HCT116 (cell line): ENCODE measurements around the gene ASGR2. TPM values are rescaled to one million over a fixed set of nuclear protein-coding genes. Genes with fewer than 3 reads are reported as not detected.

Source experiments
- ATAC-seq: fragments of 200-7000 bp; cut with Tn5 transposase; 2 replicates; pipeline ENCODE4 v1.9.1; 2020; ENCODE audit warnings: mild to moderate bottlenecking, moderate library complexity
- BruUV-seq: library from RNA; stranded (reverse); fragments of 400-500 nt; replicated peaks from 2 replicates; lab custom pipeline; 2021; lab: Mats Ljungman, UMichigan
- CTCF ChIA-PET: fragments of 300-600 bp; sonication (Branson Sonifier 250); formaldehyde crosslinking; loops from one replicate; lab custom pipeline; 2021; ENCODE audit warnings: antibody characterized with exemption; lab: Charles Lee
- POLR2A ChIA-PET: fragments of 300-600, 350-600 bp; sonication (Branson Sonifier 250); formaldehyde crosslinking; loops from one replicate; lab custom pipeline; 2021; ENCODE audit warnings: antibody characterized with exemption; lab: Charles Lee
- RAD21 ChIA-PET, 2 experiments: fragments of 300-600 bp; sonication (Branson Sonifier 250); formaldehyde crosslinking; loops; one replicate each; lab custom pipeline; 2023; ENCODE audit warnings: low total read pairs in 2 of 2; ENCODE audit not compliant: uncharacterized antibody in 2 of 2, unreplicated experiment in 2 of 2, low non-redundant PET in 1 of 2; lab: Charles Lee
- DNase-seq: peaks from one replicate; pipeline ENCODE4 v3.0.0-alpha.2; 2010; ENCODE audit warnings: low read depth, low spot score
- H2AFZ ChIP-seq: fragments of 200-600 bp; shearing (Covaris generic), sonication (generic); 2 replicates; pipeline ENCODE4 v1.6.1; 2017; ENCODE audit warnings: low read depth, mixed run types, mixed read lengths, antibody characterized with exemption, low read length; ENCODE audit not compliant: poor library complexity, severe bottlenecking
- H3K27ac ChIP-seq: 2 replicates; pipeline ENCODE4 v1.5.1; 2012; ENCODE audit warnings: low read depth, low read length
- H3K27me3 ChIP-seq: fragments of 200-600 bp; sonication (generic); 2 replicates; pipeline ENCODE4 v1.6.1; 2016; ENCODE audit warnings: mixed run types, low read length, mixed read lengths; ENCODE audit not compliant: insufficient read depth
- H3K36me3 ChIP-seq, 2 experiments: fragments of 200-500 bp in 1 of 2; fragments of 200-600 bp in 1 of 2; sonication (Bioruptor generic) in 1 of 2; sonication (generic) in 1 of 2; 2 replicates each; pipeline versions ENCODE4 v1.5.1 to v1.6.1; 2014 to 2016; ENCODE audit warnings: low read length in 2 of 2, inconsistent platforms in 1 of 2, mixed read lengths in 1 of 2, mixed run types in 1 of 2; ENCODE audit not compliant: insufficient read depth in 2 of 2, control insufficient read depth in 1 of 2
- H3K4me1 ChIP-seq, 2 experiments: fragments of 200-600 bp in 1 of 2; sonication (generic) in 1 of 2; 2 replicates each; pipeline versions ENCODE4 v1.5.1 to v1.6.1; 2012 to 2017; ENCODE audit warnings: low read length in 2 of 2, inconsistent platforms in 1 of 2, mild to moderate bottlenecking in 1 of 2, mixed read lengths in 1 of 2, mixed run types in 1 of 2, moderate library complexity in 1 of 2; ENCODE audit not compliant: insufficient read depth in 2 of 2, control insufficient read depth in 1 of 2
- H3K4me2 ChIP-seq: fragments of 200-600 bp; sonication (generic); 2 replicates; pipeline ENCODE4 v1.6.1; 2017; ENCODE audit warnings: mixed run types, low read length, mixed read lengths
- H3K4me3 ChIP-seq, 2 experiments: fragments of 200-600 bp in 1 of 2; sonication (generic) in 1 of 2; replicated peaks in 1 of 2; 2 replicates each; pipeline ENCODE4 v1.5.1; 2011 to 2016; ENCODE audit warnings: low read length in 2 of 2, control low read depth in 1 of 2, low read depth in 1 of 2, mild to moderate bottlenecking in 1 of 2, mixed read lengths in 1 of 2, mixed run types in 1 of 2
- H3K79me2 ChIP-seq: fragments of 200-600 bp; sonication (generic); 2 replicates; pipeline ENCODE4 v1.6.1; 2017; ENCODE audit warnings: mild to moderate bottlenecking, mixed run types, low read length, moderate library complexity, mixed read lengths; ENCODE audit not compliant: insufficient read depth
- H3K9ac ChIP-seq: fragments of 200-600 bp; sonication (generic); 2 replicates; pipeline ENCODE4 v1.6.1; 2016; ENCODE audit warnings: low read length, mixed read lengths
- H3K9me2 ChIP-seq: fragments of 200-600 bp; sonication (generic), shearing (Covaris generic); 2 replicates; pipeline ENCODE4 v1.6.1; 2017; ENCODE audit warnings: mixed run types, mild to moderate bottlenecking, moderate library complexity; ENCODE audit not compliant: insufficient read depth
- H3K9me3 ChIP-seq, 2 experiments: fragments of 200-500 bp in 1 of 2; fragments of 200-600 bp in 1 of 2; sonication (Bioruptor generic) in 1 of 2; sonication (generic) in 1 of 2; 2 replicates each; pipeline ENCODE4 v1.6.1; 2014 to 2017; ENCODE audit warnings: low read length in 2 of 2, mixed read lengths in 2 of 2, inconsistent platforms in 1 of 2, low read depth in 1 of 2, mild to moderate bottlenecking in 1 of 2, mixed run types in 1 of 2, moderate library complexity in 1 of 2; ENCODE audit not compliant: control insufficient read depth in 1 of 2, insufficient read depth in 1 of 2
- H4K20me1 ChIP-seq: fragments of 200-600 bp; sonication (generic), shearing (Covaris generic); 2 replicates; pipeline ENCODE4 v1.6.1; 2017; ENCODE audit warnings: mixed run types, mild to moderate bottlenecking, moderate library complexity; ENCODE audit not compliant: insufficient read depth
- CBX3 ChIP-seq: IDR thresholded peaks from 2 replicates; pipeline ENCODE4 v1.6.1; 2012; ENCODE audit warnings: low read depth
- CEBPB ChIP-seq: IDR thresholded peaks from 2 replicates; pipeline ENCODE4 v1.6.1; 2012; ENCODE audit warnings: low read depth
- EGR1 ChIP-seq: IDR thresholded peaks from 2 replicates; pipeline ENCODE4 v1.6.1; 2012; ENCODE audit warnings: low read depth
- ELF1 ChIP-seq: IDR thresholded peaks from 2 replicates; pipeline ENCODE4 v1.6.1; 2012; ENCODE audit warnings: low read depth, borderline replicate concordance
- JUND ChIP-seq: IDR thresholded peaks from 2 replicates; pipeline ENCODE4 v1.6.1; 2012
- POLR2A ChIP-seq: IDR thresholded peaks from 2 replicates; pipeline ENCODE4 v1.7.0; 2011; ENCODE audit warnings: borderline replicate concordance; ENCODE audit not compliant: insufficient read depth, insufficient read length; ENCODE audit errors: extremely low read depth
- REST ChIP-seq: IDR thresholded peaks from 2 replicates; pipeline ENCODE4 v1.6.1; 2012; ENCODE audit warnings: low read depth
- SP1 ChIP-seq: IDR thresholded peaks from 2 replicates; pipeline ENCODE4 v1.6.1; 2012; ENCODE audit warnings: low read depth
- SRF ChIP-seq: IDR thresholded peaks from 2 replicates; pipeline ENCODE4 v1.6.1; 2012; ENCODE audit warnings: low read depth
- TCF7L2 ChIP-seq: IDR thresholded peaks from 2 replicates; pipeline ENCODE4 v1.7.0; 2011; ENCODE audit warnings: borderline replicate concordance, inconsistent platforms; ENCODE audit not compliant: insufficient read depth, insufficient read length; ENCODE audit errors: extremely low read depth
- ZNF274 ChIP-seq: fragments of 200-500 bp; sonication (Bioruptor generic); IDR thresholded peaks from 2 replicates; pipeline ENCODE4 v1.6.1; 2014; ENCODE audit warnings: mild to moderate bottlenecking, low read depth, low read length, inconsistent platforms
- intact Hi-C: fragments of 100-400 bp; cut with micrococcal nuclease; formaldehyde crosslinking; loops from 2 replicates; pipeline ENCODE4 v1.10.0; 2022
- total RNA-seq: library from RNA; stranded (reverse); gene quantifications from one replicate; pipeline ENCODE4 v1.2.1, GENCODE V29; 2021; ENCODE audit not compliant: unreplicated experiment
- TF ChIP-seq, protein P1 (sequence below), 3 experiments: fragments of 200-600 bp in 1 of 3; sonication (generic) in 1 of 3; IDR thresholded peaks in 2 of 3; conservative IDR thresholded peaks in 1 of 3; 2 replicates each; pipeline ENCODE4 v1.5.1; 2012 to 2017; ENCODE audit warnings: low read depth in 2 of 3, low read length in 2 of 3, antibody characterized with exemption in 1 of 3, borderline replicate concordance in 1 of 3, control low read depth in 1 of 3, mild to moderate bottlenecking in 1 of 3, mixed read lengths in 1 of 3, mixed run types in 1 of 3, moderate library complexity in 1 of 3; ENCODE audit not compliant: insufficient read depth in 1 of 3
- TF ChIP-seq, protein P2 (sequence below): IDR thresholded peaks from 2 replicates; pipeline ENCODE4 v1.6.1; 2012

ASGR2 gene
- total RNA-seq, 1 experiment from 2014 or later, result 0.32 TPM

GRCh38 chr17:7056386-7056785, 58.2 kb downstream of the ASGR2 start:
- POLR2A ChIA-PET, result no interaction called here

More at GRCh38 chr17:7056386-7056785, 58.2 kb downstream of the ASGR2 start:
- no peaks in the 10 kb centered on the region for H4K20me1 ChIP-seq
- H2AFZ ChIP-seq, result no peak overlapping the region
- no peak overlapping the region for H3K27ac ChIP-seq
- intact Hi-C loops, result no loop called here
- no peaks in the 10 kb centered on the region for H3K9me2 ChIP-seq
- H3K4me2 ChIP-seq, result no peak overlapping the region
- H3K36me3 ChIP-seq, result no peaks in the 10 kb centered on the region
- no peak overlapping the region for H3K4me3 ChIP-seq
- BruUV-seq, result no TSS peak
- no peak overlapping the region for H3K9ac ChIP-seq
- H3K27me3 ChIP-seq, result no peaks in the 10 kb centered on the region
- ATAC-seq (no peak), DNase-seq (no peak)
- ChIA-PET CTCF (no interaction called here), RAD21 (no interaction called here)
- peaks cover 16 to 44% of the 10 kb centered on the region in 2 experiments for H3K4me1 ChIP-seq
- TF ChIP-seq ELF1 (no peak), EGR1 (no peak), REST (no peak), SP1 (no peak), TCF7L2 (no peak), CEBPB (no peak), POLR2A (no peak), ZNF274 (no peak), JUND (no peak), CBX3 (no peak), SRF (no peak)
- TF ChIP-seq, protein P1, sequence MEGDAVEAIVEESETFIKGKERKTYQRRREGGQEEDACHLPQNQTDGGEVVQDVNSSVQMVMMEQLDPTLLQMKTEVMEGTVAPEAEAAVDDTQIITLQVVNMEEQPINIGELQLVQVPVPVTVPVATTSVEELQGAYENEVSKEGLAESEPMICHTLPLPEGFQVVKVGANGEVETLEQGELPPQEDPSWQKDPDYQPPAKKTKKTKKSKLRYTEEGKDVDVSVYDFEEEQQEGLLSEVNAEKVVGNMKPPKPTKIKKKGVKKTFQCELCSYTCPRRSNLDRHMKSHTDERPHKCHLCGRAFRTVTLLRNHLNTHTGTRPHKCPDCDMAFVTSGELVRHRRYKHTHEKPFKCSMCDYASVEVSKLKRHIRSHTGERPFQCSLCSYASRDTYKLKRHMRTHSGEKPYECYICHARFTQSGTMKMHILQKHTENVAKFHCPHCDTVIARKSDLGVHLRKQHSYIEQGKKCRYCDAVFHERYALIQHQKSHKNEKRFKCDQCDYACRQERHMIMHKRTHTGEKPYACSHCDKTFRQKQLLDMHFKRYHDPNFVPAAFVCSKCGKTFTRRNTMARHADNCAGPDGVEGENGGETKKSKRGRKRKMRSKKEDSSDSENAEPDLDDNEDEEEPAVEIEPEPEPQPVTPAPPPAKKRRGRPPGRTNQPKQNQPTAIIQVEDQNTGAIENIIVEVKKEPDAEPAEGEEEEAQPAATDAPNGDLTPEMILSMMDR (IDR thresholded peaks at IDR 0.05 in 2 of 3, conservative IDR thresholded peaks at IDR 0.05 in 1 of 3; ENCODE audit: borderline replicate concordance in 1 of 3, insufficient read depth in 1 of 3, low read depth in 2 of 3, low read length in 2 of 3), result no peak
- TF ChIP-seq, protein P2, sequence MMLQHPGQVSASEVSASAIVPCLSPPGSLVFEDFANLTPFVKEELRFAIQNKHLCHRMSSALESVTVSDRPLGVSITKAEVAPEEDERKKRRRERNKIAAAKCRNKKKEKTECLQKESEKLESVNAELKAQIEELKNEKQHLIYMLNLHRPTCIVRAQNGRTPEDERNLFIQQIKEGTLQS, result no peak
- H3K79me2 ChIP-seq, result no peaks in the 10 kb centered on the region
- no peaks in the 10 kb centered on the region for H3K9me3 ChIP-seq

Other genes starting within 250 kb of the ASGR2 start
- gene ALOX12, start 118.8 kb downstream of the ASGR2 start, total RNA-seq, result not detected
- 160 TPM for gene RNASEK, start 102.2 kb downstream of the ASGR2 start, total RNA-seq
- gene BCL6B, start 91.8 kb downstream of the ASGR2 start, total RNA-seq, result 0.57 TPM
- gene SLC16A13, start 78.8 kb downstream of the ASGR2 start, total RNA-seq, result 6.8 TPM
- gene SLC16A11, start 70.7 kb downstream of the ASGR2 start, total RNA-seq, result not detected
- gene CLEC10A, start 34.6 kb downstream of the ASGR2 start, total RNA-seq, result not detected
- 1.2 TPM for gene ASGR1, start 64.5 kb upstream of the ASGR2 start, total RNA-seq
- gene DLG4, start 105.0 kb upstream of the ASGR2 start, total RNA-seq, result 15.0 TPM
- 554 TPM for gene ACADVL, start 105.1 kb upstream of the ASGR2 start, total RNA-seq
- 69.7 TPM for gene DVL2, start 119.7 kb upstream of the ASGR2 start, total RNA-seq
- gene PHF23, start 124.6 kb upstream of the ASGR2 start, total RNA-seq, result 48.5 TPM
- gene GABARAP, start 127.6 kb upstream of the ASGR2 start, total RNA-seq, result 287 TPM
- 143 TPM for gene CTDNEP1, start 136.9 kb upstream of the ASGR2 start, total RNA-seq
- 81.7 TPM for gene ELP5, start 137.4 kb upstream of the ASGR2 start, total RNA-seq
- 286 TPM for gene CLDN7, start 147.7 kb upstream of the ASGR2 start, total RNA-seq
- 2.5 TPM for gene SLC2A4, start 166.9 kb upstream of the ASGR2 start, total RNA-seq
- gene YBX2, start 179.8 kb upstream of the ASGR2 start, total RNA-seq, result 2.3 TPM
- gene EIF5A, start 192.8 kb upstream of the ASGR2 start, total RNA-seq, result 1,139 TPM
- 61.3 TPM for gene GPS2, start 200.5 kb upstream of the ASGR2 start, total RNA-seq
- gene NEURL4, start 214.5 kb upstream of the ASGR2 start, total RNA-seq, result 56.9 TPM
- gene ACAP1, start 221.7 kb upstream of the ASGR2 start, total RNA-seq, result 8.8 TPM
- gene KCTD11, start 237.3 kb upstream of the ASGR2 start, total RNA-seq, result 5.4 TPM
- not detected for gene TMEM95, start 240.3 kb upstream of the ASGR2 start, total RNA-seq